Activated T-cell treated with anti-CD3 and anti-CD28 coated beads, Interleukin-2, amount 50 U/mL, for 1 hour (primary cell): ENCODE measurements around the gene BIVM.
"Not testable (repeated sequence)": the region's sequence is repeated elsewhere in the genome, so short reads cannot be mapped to it uniquely, and the experiment has no call there.

ENCODE experiments used
- DNase-seq: peaks from one replicate; pipeline ENCODE4 v3.0.0-alpha.2; 2020

BIVM gene

DNA sequence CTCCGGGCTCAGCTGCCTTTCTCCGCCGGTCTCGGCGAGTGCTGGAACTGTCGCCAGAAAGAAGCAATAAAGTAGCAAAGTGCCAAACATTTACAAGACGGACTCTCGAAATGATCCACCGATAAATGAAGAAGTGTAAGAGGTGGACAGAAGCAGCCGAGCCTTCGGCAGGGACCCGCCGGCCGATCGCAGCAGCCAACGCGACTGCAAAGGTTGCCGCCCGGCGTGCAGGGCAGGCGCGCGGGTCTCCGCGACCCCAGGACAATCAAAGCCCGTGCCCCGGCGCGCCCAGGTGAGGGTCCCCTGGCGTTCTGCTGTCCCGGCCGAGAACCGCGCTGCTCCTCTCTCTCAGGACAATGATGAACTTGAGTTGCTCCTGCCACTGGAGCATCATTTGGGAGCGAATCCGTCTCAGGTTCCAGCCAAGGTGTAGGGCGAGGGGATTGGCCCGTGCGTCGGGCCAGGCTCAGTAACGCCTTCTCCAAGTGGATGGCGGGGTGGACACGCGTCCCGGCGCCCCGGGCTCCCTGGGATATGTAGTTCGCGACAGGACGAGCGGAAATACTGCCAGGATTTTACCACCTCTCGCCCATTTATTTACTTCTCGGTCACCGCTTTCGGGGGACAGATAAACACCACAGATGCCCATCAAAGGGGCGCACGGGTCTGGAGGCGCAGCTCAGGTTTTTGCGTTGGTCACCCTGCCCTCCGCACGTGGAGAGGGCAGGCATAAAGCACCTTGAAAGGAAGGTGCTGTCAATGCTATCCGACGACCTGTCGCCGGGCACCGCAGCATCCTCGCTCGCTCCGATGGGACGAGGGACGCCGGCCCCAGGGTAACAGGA, at the start of gene BIVM, which contains the start of gene POGLUT2:
Gene BIVM (plus strand): TSS at position 539 of the 845 bp plus-strand sequence. CDS start 8,149 bp downstream, outside the sequence.
Gene POGLUT2 (minus strand): TSS at position 396 of the 845 bp plus-strand sequence. CDS start 306 bp downstream, at position 90.
- DNase-seq: peak; percentile 69

DNA sequence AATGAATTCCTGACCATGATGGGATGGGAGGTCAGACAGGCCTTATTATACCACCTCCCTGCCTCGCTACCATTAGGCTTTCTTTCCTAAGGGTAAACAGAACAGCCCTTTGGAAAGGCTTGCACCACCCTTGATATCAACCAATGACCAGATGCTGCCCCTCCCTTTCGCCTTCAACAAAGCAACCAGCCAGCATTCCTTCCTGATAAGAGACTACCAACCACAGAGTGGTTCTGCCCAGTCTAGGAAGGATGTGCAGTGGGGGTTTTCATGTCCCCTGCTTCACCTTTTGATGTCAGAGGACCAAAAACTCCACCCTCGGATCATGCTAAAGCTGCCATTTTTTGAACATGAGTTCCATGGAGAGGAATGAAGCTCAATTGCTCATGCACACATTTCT, 47.0 kb upstream of the BIVM start:
- DNase-seq: no peak

GRCh38 chr13:102757006-102757405, 41.9 kb upstream of the BIVM start:
- DNase-seq: no peak

DNA sequence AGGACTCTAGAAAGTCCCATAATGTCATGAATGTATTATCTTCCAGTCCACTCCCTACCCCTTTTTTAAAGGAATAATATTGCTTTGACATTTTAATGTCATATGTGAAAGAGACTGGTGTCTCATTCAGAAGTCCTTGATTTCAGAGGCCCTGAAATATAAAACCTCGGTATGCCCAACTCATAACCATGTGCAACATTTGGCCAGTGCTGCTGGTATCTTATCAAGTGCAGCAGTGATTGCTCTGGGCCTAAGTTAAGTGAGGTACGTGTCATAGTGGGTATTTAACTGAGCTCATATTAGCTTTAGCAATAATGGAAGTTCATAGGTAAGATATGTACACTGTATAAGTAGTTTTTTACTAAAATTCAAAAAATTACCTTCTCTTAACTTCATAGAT, 40.1 kb upstream of the BIVM start:
- no peak for DNase-seq

GRCh38 chr13:102761071-102761470, 37.8 kb upstream of the BIVM start:
- DNase-seq: no peak

DNA sequence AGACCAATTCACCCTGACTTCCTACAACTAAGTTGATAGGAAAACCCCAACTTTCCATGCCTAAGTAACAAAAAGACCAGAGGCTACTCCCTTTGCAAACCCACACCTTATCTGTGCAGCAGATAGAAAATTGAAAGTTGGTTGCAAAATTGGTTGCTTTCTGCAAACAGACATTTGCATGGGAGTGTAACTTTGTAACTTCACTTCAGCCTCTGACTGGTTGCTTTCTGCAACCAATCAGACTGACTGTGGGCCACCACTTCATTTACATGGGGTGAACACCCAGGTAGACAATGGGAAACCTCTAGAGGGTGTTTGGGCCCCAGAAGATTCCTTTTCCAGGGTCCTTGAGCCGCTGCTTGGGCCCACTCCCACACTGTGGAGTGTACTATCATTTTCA, 35.2 kb upstream of the BIVM start:
- no peak for DNase-seq

DNA sequence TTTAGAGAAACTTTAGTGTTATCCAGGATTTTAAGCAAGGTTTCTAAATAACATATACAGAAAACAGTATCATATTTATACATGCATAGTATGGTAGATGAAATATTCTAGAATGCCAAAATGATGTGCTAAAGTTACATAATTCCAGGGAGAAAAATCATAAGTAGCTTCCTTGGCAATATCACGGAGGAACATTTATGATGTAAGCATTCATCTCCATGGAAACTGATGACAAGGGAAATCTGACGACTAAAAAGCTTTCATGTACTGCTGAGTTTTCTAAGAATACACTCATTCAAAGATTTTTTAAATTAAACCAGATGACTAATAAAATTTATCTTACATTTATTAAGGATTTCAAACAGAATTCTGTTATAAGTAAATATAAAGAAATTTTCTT, 30.0 kb upstream of the BIVM start:
- DNase-seq: no peak

DNA sequence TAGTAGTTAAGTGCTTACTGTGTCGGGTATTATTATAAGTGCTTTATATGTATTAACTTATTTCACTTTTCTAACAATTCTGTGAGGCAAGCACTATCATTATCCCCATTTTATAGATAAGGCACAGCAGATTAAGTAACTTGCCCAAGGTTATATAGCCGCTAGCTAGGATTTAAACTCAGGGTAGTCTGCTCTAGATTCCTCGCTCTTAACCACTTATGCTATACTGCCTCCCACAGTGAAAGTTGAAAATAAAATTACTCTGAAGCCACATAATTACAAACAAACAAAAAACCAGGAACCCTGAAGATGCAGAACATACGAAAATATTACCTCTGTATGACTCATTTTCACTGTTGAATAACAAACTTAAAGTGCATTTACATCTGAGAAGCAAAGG, 29.2 kb upstream of the BIVM start:
- DNase-seq: no peak

DNA sequence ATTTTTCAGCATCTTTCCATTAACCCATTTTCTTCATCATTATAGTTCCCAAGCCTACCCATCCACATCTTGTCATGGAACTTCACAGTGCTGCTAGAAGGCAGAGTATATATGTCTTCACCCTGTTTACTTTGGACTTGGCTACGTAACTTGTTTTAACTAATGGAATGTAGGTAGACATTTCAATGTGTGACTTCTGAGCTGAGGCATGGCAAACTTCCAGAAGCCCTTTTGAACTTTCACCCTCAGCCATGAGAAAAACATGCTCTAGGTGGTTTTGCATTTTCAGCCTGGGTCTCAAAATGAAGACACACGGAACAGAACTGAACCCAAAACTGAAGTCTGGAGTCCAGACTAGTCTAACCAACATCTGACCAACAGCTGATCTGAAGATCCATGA, 28.5 kb upstream of the BIVM start:
- no peak for DNase-seq

- DNase-seq: no peak
These were observed 27.4 kb upstream of the BIVM start for GRCh38 chr13:102771298-102772041.

DNA sequence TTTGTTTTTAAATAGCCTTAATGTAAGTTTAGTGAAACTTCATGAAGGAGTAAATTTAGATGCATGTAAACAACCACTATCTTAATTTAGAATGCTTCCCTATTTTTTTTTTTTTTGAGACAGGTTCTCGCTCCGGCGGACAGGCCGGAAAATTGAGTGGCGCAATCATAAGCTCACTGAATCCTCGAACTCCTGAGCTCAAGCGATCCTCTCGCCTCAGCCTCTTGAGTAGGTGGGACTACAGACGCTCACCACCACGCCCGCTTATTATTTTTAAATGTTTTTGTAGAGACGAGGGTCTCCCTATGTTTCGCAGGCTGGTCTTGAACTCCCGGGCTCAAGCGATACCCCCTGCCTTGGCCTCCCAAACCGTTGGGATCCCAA, 26.9 kb upstream of the BIVM start:
- no peak for DNase-seq

- DNase-seq: peak; percentile 90
These were observed 25.3 kb upstream of the BIVM start, which contains the start of gene TEX30 for GRCh38 chr13:102773441-102774213. TEX30 (minus strand) TSS chr13:102773786; CDS start chr13:102770026, 3,760 bp downstream.

DNA sequence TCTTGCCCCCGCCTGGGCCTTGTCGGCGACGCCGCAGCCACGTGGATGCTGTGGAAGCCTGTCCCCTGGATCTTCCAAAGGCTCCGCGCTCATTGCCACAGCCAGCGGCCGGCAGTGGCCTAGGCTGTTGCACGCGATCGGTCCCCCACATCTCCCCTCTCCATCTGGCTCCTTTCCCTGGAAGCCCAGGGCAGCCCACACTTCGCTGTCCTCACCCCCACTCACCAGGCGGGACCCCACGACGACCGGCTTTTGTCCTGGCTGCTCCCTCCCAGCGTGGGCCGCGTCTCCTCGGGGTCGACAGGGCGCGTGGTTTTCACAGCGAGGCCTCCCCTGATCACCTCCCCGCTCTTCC, 24.7 kb upstream of the BIVM start:
- DNase-seq: no peak

GRCh38 chr13:102774591-102775520, 24.1 kb upstream of the BIVM start:
- no peak for DNase-seq

GRCh38 chr13:102776271-102776670, 22.6 kb upstream of the BIVM start:
- DNase-seq: no peak

DNA sequence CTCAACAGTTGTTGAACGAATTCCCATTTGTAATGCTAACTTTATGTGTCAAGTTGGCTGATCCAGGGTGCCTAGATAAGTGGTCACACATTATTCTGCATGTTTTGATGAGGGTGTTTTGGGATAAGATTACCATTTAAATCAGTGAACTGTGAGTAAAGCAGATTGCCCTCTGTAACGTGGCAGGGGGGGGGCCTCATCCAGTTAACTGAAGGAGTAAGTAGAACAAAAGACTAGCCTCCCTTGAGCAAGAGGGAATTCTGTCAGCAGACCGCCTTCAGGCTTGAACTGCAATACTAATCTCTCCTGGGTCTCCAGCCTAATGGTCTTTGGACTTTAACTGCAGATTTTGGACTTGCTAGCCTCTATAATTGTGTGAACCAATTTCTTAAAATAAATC, 21.2 kb upstream of the BIVM start:
- no peak for DNase-seq

GRCh38 chr13:102779436-102780159, 19.3 kb upstream of the BIVM start:
- DNase-seq: no peak

GRCh38 chr13:102780656-102781055, 18.3 kb upstream of the BIVM start:
- not testable (repeated sequence) for DNase-seq

GRCh38 chr13:102781591-102781990, 17.3 kb upstream of the BIVM start:
- DNase-seq: no peak

DNA sequence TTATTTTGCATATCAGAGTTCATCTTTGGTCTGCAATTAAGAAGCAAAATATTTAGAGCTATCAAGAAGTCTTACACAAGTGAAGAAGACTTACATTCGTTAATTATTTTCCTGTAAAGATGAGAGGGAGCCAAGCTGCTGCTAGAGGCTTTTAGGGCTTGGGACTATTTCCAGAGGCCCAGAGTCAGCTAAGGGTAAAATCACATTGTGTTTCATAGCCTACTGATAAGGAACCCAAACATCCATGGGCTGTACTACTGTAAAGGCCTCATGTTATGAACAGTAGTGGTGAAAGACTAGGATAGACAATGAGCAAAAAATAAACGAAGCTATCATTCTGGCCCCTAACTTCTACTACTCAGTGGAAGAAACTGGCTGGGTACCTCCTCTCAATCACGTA, 14.4 kb upstream of the BIVM start:
- no peak for DNase-seq

- no peak for DNase-seq
These were observed 10.2 kb upstream of the BIVM start for GRCh38 chr13:102788683-102789082.
